NT2/D1 (cell line): ENCODE measurements around the gene LNP1.

Experiments used
- SUZ12 ChIP-seq: IDR thresholded peaks from 2 replicates; pipeline ENCODE4 v1.6.1; 2011; ENCODE audit not compliant: insufficient read length, insufficient read depth; ENCODE audit errors: extremely low read depth
- ZNF274 ChIP-seq: IDR thresholded peaks from 2 replicates; pipeline ENCODE4 v1.6.1; 2011; ENCODE audit warnings: mild to moderate bottlenecking, low read depth, low read length

DNA sequence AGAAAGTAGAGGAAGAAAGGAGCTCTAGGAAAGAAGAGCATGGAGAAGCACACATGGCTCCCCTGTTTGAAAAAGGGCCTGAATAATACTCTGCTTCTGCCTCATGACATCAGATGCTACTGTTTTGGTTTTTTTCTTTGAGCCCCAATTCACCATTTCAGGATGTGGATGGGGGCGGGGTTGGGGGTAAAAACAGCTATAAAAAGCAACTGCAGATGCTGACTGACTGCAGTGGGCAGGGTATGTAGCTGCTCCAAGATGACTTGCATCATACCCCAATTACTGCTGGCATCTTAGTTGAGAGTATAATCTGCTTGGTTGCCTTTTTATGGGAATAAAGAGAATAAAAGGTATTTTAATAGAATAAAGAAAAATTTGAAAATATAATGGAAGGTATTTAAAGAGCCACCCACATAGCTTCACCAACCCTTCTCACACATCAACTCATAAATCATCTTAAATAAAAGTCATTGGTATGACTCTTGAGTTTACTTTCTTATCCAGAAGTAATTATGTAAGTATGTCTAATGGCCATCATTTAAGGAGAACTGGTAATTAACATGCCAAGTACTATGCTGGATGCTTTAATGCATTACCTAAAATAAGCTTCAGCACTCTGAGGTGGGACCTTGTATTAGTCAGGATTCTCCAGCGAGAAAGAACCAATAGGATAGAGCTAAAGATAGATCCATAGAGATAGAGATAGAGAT, 54.7 kb downstream of the LNP1 start:
- TF ChIP-seq ZNF274 (no peak), SUZ12 (no peak)
